WTC11 (cell line): ENCODE results near the gene AJAP1. TPM values are rescaled to one million over a fixed set of nuclear protein-coding genes. Genes with fewer than 3 reads are reported as not detected.

ENCODE experiments used
- ATAC-seq: fragments of 200-7000 bp; cut with Tn5 transposase; 2 replicates; pipeline ENCODE4 v1.10.0; 2021; ENCODE audit warnings: mild to moderate bottlenecking, moderate library complexity
- CTCF ChIA-PET: fragments of 300-600 bp; sonication (Branson Sonifier 250); formaldehyde crosslinking; loops from one replicate; lab custom pipeline; 2021; ENCODE audit warnings: antibody characterized with exemption; lab: Charles Lee
- POLR2A ChIA-PET: fragments of 350-600 bp; sonication (Branson Sonifier 250); formaldehyde crosslinking; loops from one replicate; lab custom pipeline; 2021; ENCODE audit warnings: antibody characterized with exemption; lab: Charles Lee
- DNase-seq: peaks from one replicate; pipeline ENCODE4 v3.0.0; 2021; ENCODE audit warnings: low spot score
- H3K27ac Mint-ChIP-seq: 2 replicates; pipeline ENCODE4 v1.8.0; 2021; ENCODE audit warnings: mixed read lengths
- H3K27me3 Mint-ChIP-seq: 2 replicates; pipeline ENCODE4 v1.8.0; 2021; ENCODE audit warnings: low read depth, mild to moderate bottlenecking, moderate library complexity, mixed read lengths
- H3K36me3 Mint-ChIP-seq: 2 replicates; pipeline ENCODE4 v1.8.0; 2021; ENCODE audit warnings: mixed read lengths
- H3K4me1 Mint-ChIP-seq: 2 replicates; pipeline ENCODE4 v1.8.0; 2022; ENCODE audit warnings: mixed read lengths
- H3K4me3 Mint-ChIP-seq: 2 replicates; pipeline ENCODE4 v1.8.0; 2021; ENCODE audit warnings: mild to moderate bottlenecking, moderate library complexity, mixed read lengths
- H3K9me3 Mint-ChIP-seq: 2 replicates; pipeline ENCODE4 v1.8.0; 2021; ENCODE audit warnings: mixed read lengths
- AFF4 ChIP-seq: sonication (generic); formaldehyde crosslinking; IDR thresholded peaks from 2 replicates; pipeline ENCODE4 v1.8.1; 2023; ENCODE audit warnings: mild to moderate bottlenecking, missing genetic modification reagents, borderline replicate concordance
- AR ChIP-seq: fragments of 250-450 bp; sonication (Bioruptor Pico); IDR thresholded peaks from 2 replicates; pipeline ENCODE4 v1.9.0; 2021; ENCODE audit warnings: mild to moderate bottlenecking
- CREM ChIP-seq: sonication (generic); formaldehyde crosslinking; IDR thresholded peaks from 2 replicates; pipeline ENCODE4 v1.8.1; 2022; ENCODE audit warnings: mild to moderate bottlenecking, missing genetic modification reagents, moderate library complexity
- FOXP4 ChIP-seq: sonication (generic); formaldehyde crosslinking; IDR thresholded peaks from 2 replicates; pipeline ENCODE4 v1.8.0; 2022; ENCODE audit warnings: mild to moderate bottlenecking, missing genetic modification reagents
- GRHL2 ChIP-seq: fragments of 250-450 bp; sonication (Bioruptor Pico); IDR thresholded peaks from 2 replicates; pipeline ENCODE4 v1.8.0; 2022; ENCODE audit warnings: mild to moderate bottlenecking, moderate library complexity; ENCODE audit not compliant: insufficient replicate concordance, severe bottlenecking
- IRF1 ChIP-seq: sonication (generic); formaldehyde crosslinking; IDR thresholded peaks from 2 replicates; pipeline ENCODE4 v1.8.0; 2023; ENCODE audit warnings: missing genetic modification reagents
- NR2C2 ChIP-seq: sonication (generic); formaldehyde crosslinking; IDR thresholded peaks from 2 replicates; pipeline ENCODE4 v1.8.0; 2022; ENCODE audit warnings: mild to moderate bottlenecking, missing genetic modification reagents
- PRDM15 ChIP-seq: sonication (generic); formaldehyde crosslinking; IDR thresholded peaks from 2 replicates; pipeline ENCODE4 v1.8.0; 2022; ENCODE audit warnings: missing genetic modification reagents
- RORB ChIP-seq: fragments of 250-450 bp; sonication (Bioruptor Pico); IDR thresholded peaks from 2 replicates; pipeline ENCODE4 v1.9.0; 2021; ENCODE audit warnings: mild to moderate bottlenecking
- ZBTB21 ChIP-seq: sonication (generic); formaldehyde crosslinking; IDR thresholded peaks from 2 replicates; pipeline ENCODE4 v1.8.1; 2023; ENCODE audit warnings: mild to moderate bottlenecking, missing genetic modification reagents, borderline replicate concordance
- ZBTB43 ChIP-seq: sonication (generic); formaldehyde crosslinking; IDR thresholded peaks from 2 replicates; pipeline ENCODE4 v1.8.1; 2023; ENCODE audit warnings: mild to moderate bottlenecking, missing genetic modification reagents
- ZMAT4 ChIP-seq: fragments of 250-450 bp; sonication (Bioruptor Pico); IDR thresholded peaks from 2 replicates; pipeline ENCODE4 v1.9.0; 2021; ENCODE audit warnings: mild to moderate bottlenecking
- ZNF219 ChIP-seq: sonication (generic); formaldehyde crosslinking; IDR thresholded peaks from 2 replicates; pipeline ENCODE4 v1.8.0; 2023; ENCODE audit warnings: missing genetic modification reagents, mild to moderate bottlenecking, borderline replicate concordance
- ZNF423 ChIP-seq: fragments of 250-450 bp; sonication (Bioruptor Pico); IDR thresholded peaks from 2 replicates; pipeline ENCODE4 v2.1.2; 2022; ENCODE audit warnings: mild to moderate bottlenecking, moderate library complexity
- total RNA-seq: library from RNA; stranded (reverse); gene quantifications from 3 replicates; pipeline ENCODE4 v1.2.3, GENCODE V29; 2021

AJAP1 gene
- total RNA-seq, 1 experiment from 2014 or later, result 2.1 TPM

- TF ChIP-seq PRDM15 (no peak), ZBTB43 (CRISPR knock-in tag) (no peak), GRHL2 (CRISPR knock-in tag) (no peak)
- TF ChIP-seq, all 79 proteins: peak for 0
These were observed at the start of gene AJAP1 (continued) for GRCh38 chr1:4653796-4654725.

GRCh38 chr1:4605158-4605557 lies 49.3 kb upstream of the AJAP1 start:
- H3K4me3 Mint-ChIP-seq, result no peak overlapping the region
- H3K27ac Mint-ChIP-seq, result no peak overlapping the region
- H3K4me1 Mint-ChIP-seq, result no peaks in the 10 kb centered on the region
- H3K36me3 Mint-ChIP-seq, result peaks cover 76% of the 10 kb centered on the region
- DNase-seq, result no peak
- no peak for TF ChIP-seq ZNF423
- TF ChIP-seq AR (CRISPR knock-in tag), result no peak
- TF ChIP-seq AFF4 (CRISPR knock-in tag), result no peak
- TF ChIP-seq NR2C2, result no peak
- TF ChIP-seq, all 79 proteins: peak for 0
- ChIA-PET POLR2A (no interaction called here), CTCF (no interaction called here)
- Mint-ChIP-seq H3K27me3 (peaks cover 14% of the 10 kb centered on the region), H3K9me3 (peaks cover 85% of the 10 kb centered on the region)
- ATAC-seq, result no peak

- H3K4me1 Mint-ChIP-seq, result no peaks in the 10 kb centered on the region
- H3K36me3 Mint-ChIP-seq, result peaks cover 82% of the 10 kb centered on the region
- H3K27ac Mint-ChIP-seq, result no peak overlapping the region
- DNase-seq (no peak), ATAC-seq (no peak)
- ChIA-PET POLR2A (no interaction called here), CTCF (no interaction called here)
- peaks cover 36% of the 10 kb centered on the region for H3K27me3 Mint-ChIP-seq
- H3K9me3 Mint-ChIP-seq, result peaks cover 83% of the 10 kb centered on the region
- H3K4me3 Mint-ChIP-seq, result no peak overlapping the region
- TF ChIP-seq ZBTB21 (CRISPR knock-in tag) (no peak), FOXP4 (CRISPR knock-in tag) (no peak), ZNF219 (no peak), IRF1 (no peak), RORB (CRISPR knock-in tag) (no peak), CREM (CRISPR knock-in tag) (no peak), ZMAT4 (CRISPR knock-in tag) (no peak)
These were observed 42.7 kb upstream of the AJAP1 start for GRCh38 chr1:4611563-4612341.
